Measurements from ENCODE around the gene SRGAP2C.
"Not testable (repeated sequence)": the region's sequence is repeated elsewhere in the genome, so short reads cannot be mapped to it uniquely, and the experiment has no call there.

SRGAP2C gene

DNA sequence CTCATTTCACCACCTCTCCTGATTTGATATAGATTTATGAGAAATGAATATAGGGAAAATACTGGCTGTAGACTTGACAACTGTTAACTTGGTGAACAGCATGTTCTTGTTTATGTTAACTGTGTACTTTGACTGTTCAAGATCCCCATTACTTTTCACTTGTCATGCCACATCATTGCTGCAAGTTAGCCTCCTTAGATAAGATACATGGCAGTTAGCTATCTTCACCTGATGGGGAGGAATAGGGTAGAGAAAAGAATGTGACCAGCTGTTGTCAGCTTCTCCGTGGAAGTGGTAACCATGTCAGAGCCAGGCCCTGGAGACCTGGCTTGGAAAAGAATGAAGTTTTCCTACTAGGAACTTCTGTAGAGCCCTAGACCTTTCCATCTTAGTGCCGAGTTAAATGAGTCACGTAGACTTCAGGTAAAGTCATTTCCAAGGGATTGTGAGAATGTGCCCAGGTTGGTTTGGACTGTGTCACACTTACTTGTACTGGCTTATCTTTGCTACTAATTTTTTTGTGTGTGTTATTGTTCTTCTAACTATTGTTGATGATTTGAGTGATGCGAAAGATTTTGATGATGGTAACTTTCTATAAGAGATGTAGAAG is 41.6 kb downstream of the SRGAP2C start:
- in situ Hi-C loops (cut with MboI; ENCODE audit: low sequenced_read_pairs) = not testable (repeated sequence)

- in situ Hi-C loops (cut with MboI; ENCODE audit: low sequenced_read_pairs) = not testable (repeated sequence)
Observed at GRCh38 chr1:121226925-121227324, 42.1 kb downstream of the SRGAP2C start.

DNA sequence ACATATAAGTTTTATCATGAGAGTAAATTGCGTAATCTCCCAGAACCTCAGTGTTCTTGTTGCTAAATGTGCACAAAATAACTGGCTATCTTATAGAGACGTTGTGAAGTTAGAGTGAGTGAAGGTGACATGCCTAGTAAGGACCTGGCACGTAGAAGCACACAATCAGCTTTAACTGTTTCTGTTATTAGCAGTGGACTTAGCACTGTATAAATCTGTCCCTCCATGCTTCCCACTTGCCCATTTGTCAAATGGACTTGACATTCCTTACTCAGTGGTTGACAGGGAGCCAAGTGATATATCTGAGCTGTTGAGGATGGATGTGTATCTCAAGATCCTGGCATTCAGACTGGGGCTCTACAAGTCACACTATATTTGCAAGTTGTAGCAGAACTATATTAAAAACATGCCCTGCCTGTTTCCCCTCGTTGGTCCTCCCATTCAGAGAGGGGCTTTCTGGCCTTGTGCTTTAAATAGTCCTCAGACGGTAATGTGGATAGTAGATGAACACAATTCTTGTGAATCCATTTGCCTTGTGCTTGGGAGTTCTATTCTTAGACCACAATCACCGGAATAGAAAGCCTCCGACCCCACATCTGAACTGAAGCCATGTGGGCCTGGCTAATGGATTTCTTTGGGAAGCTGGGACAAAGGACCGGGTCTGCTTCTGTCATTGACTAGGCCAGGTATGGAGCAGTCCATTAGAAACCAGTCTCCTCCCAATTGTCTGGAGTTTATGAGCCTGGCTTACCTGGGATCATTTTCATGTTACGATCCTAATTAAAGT is 43.0 kb downstream of the SRGAP2C start:
- in situ Hi-C loops (cut with MboI; ENCODE audit: low sequenced_read_pairs) = not testable (repeated sequence)

GRCh38 chr1:121230636-121231035 is 45.9 kb downstream of the SRGAP2C start:
- in situ Hi-C loops (cut with MboI; ENCODE audit: low sequenced_read_pairs) = not testable (repeated sequence)

DNA sequence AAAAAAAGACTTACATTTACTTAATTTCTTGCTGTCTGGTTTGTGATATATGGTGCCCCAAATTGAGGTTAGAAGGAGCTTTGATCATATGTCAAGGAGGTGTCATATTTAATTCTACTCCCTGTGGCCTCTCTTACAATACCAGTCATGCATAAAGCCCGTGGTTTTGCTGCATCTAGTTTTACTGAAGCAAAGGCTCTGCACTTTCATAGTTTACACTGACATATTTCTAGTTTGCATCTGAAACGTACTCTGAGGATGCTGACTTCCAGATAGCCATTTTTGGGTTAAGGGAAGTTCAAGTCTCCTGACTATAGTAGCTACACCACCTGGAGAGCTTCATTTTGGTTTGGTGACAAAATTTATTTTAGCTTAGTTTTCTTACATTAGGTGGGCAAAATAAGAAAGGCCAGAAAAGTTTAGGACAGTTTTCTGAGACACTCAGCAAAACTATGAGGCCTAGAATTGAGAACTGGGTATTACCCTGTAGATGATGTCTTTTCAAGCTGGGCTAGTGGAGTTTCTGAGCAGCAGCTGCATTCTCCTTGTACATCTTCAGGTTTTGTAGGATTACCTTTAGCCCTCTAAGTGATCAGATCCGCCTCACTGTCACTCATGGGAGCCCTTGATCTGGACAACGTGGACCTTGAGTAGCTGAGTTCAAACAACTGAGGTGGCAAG is 47.8 kb downstream of the SRGAP2C start:
- in situ Hi-C loops (cut with MboI; ENCODE audit: low sequenced_read_pairs) = not testable (repeated sequence)

GRCh38 chr1:121234090-121234759 is 49.5 kb downstream of the SRGAP2C start:
- in situ Hi-C loops (cut with MboI; ENCODE audit: low sequenced_read_pairs) = not testable (repeated sequence)

- in situ Hi-C loops (cut with MboI; ENCODE audit: low sequenced_read_pairs) = not testable (repeated sequence)
Observed at GRCh38 chr1:121238384-121238783, 53.6 kb downstream of the SRGAP2C start.

DNA sequence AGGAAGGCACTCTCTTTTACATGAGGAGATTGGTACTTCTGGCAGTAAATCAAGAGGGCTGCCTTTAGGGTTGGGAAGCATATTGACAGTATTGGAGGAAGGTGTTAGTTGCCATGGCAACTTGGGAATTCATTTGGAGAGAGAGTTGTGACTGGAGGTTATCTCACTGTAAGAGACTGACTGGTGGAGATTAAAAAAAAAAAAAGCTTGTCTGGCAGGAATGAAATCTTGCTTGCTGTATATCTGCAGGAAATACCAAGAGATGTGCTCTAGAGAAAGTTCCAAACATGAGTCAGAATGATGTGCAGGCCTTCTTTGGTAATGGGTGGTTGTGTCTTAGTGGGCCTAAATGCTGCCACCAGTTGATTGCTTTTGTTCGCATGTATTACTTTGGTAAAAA is 59.1 kb downstream of the SRGAP2C start:
- in situ Hi-C loops (cut with MboI; ENCODE audit: low sequenced_read_pairs) = not testable (repeated sequence)

DNA sequence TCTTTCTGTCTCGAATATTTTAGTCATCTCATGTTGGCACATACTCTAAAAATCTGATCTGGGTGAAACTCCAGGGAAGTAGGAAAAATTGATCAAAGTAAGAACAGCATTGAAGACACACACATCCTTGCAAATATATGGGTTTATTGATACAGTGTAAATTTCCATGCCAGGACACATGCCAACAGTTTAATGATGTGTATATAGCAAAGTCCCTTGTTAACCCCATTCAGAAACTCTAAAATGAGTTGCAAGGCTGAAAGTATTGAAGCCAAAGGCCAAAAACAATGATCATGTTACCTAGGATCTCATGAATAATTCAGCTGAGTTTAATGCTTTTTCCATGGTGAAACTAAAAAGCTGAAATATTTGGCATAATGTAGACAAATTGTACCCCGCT is 61.6 kb downstream of the SRGAP2C start:
- in situ Hi-C loops (cut with MboI; ENCODE audit: low sequenced_read_pairs) = not testable (repeated sequence)

DNA sequence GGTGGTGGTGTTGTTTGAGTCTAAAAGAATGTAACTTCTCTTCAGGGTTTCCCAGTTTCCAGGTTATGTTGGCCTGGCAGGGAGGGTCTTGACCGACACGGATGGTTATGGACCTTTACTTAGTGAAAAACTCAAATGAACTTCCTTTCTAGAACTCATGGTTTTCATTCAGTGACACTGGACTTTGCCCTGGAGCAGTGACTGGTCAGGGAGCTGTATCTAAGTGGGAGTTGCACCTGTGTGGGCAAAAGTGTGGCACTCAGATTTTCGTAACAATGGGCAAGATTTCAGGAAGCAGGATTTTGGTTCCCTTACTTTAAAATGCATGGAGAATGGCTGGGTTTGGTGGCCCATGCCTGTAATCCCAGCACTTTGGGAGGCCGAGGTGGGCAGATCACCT is 67.9 kb downstream of the SRGAP2C start:
- in situ Hi-C loops (cut with MboI; ENCODE audit: low sequenced_read_pairs) = not testable (repeated sequence)

DNA sequence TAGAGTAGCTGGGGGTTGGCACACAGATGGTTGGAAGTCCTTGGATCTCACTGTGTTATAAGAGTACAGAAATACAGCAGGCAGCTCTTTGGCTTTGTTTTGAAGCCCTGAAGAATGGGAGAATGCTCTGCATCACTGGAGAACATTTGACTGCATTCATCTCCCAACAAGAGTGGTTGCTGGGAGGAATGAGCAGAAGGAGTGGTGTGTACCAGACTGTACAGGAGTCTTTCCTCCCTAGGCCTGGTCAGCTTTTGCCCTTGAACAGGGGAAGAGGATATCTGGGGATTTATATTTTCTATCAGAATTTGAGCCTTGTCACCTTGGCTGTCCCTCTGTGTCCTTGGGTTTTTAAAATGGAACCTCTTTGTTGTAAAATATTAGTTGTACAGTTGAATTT is 69.8 kb downstream of the SRGAP2C start:
- in situ Hi-C loops (cut with MboI; ENCODE audit: low sequenced_read_pairs) = not testable (repeated sequence)

DNA sequence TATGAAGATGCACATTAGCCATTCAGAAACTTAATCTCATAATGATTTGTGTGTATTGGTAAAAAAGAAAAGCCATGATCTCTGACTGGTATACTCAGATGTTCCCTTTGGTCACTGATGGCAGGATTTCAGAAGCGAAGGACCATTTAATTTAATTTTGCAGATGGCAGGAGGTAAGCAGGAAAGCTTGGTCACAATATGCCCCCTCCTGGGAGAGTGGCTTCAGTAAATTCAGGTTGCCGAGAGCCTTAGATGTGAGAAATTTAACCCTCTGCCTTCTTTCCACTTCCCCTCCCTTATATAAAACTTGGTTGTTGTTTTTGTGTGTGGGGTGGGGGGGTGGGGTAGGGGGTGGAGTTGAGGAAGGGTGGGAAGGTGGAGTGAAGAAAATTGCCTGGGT is 72.9 kb downstream of the SRGAP2C start:
- in situ Hi-C loops (cut with MboI; ENCODE audit: low sequenced_read_pairs) = not testable (repeated sequence)

DNA sequence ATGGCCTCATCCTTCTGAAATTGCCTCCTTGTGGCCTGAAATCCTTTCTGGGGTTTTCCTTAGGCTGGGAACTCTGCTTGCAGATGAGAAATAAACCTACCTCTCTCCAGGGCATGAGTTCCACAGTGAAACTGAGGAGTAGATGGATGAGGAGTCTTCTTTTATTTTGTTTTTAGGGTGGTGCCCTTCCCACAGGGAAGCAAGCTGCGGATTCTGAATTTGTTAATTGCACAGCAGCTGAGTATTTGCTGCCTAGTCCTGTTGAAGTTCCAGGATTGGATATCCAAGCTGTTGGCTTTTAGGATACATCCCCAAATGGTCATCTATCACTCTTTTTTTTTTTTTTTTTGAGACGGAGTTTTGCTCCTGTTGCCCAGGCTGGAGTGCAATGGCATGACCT is 73.4 kb downstream of the SRGAP2C start:
- in situ Hi-C loops (cut with MboI; ENCODE audit: low sequenced_read_pairs) = not testable (repeated sequence)

DNA sequence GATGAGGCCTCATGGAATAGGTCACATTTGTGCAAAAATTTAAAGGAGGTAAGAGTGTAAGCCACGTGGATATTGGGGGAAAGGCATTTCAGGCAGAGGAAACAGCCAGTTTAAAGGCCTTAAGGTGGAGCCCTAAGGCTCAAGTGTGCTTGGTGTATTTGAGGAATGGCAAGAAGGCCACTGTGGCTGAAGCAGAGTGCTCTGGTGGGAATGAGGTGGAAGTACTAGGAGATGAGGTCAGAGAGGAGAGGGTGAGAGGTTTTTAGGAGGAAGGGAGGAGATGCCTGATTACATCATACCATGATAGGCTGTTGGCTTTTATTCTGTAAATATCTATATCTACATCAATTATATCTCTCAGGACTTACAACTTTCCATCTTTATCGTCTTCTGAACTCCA is 75.4 kb downstream of the SRGAP2C start:
- in situ Hi-C loops (cut with MboI; ENCODE audit: low sequenced_read_pairs) = not testable (repeated sequence)

DNA sequence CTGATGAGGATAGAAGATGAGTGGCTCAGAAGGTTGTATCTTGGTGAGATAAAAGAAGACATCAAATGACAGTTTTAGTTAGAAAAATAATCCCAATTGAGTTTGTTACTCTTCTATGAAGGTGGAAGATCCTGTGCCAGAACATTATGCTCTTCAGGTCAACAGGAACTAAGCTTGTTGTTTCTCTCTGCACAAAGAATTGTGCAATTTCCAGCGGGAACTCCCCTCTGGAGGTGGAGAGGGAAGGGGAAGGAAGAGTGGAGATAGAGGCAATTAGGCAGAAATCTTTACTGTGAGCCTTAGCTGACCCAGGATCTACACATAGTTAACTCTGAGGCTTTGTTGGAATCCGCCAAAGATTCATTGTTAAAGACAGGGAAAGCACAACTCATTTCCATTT is 77.4 kb downstream of the SRGAP2C start:
- in situ Hi-C loops (cut with MboI; ENCODE audit: low sequenced_read_pairs) = not testable (repeated sequence)

DNA sequence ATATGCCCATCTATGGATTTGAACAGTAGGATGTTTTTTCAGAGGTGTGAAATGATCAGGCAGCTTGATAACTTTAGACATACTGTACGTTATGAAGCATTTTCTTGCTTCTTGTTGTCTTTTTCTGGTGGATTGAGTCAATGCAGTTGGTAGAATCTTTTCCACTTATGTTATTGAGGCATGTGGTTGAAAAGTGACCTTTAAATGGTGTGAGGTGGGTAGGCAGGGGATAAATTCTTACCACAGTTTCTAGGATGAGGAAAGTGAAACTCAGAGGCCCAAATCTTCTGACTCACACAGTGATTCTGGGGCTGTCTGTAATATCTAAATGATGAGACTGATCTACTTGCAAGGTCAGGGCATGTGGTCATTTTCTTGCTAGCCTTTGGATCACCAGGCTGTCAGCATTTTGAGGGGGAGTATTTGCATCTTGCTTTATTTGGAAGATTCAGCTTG is 79.0 kb downstream of the SRGAP2C start:
- in situ Hi-C loops (cut with MboI; ENCODE audit: low sequenced_read_pairs) = not testable (repeated sequence)

GRCh38 chr1:121267072-121267471 is 82.3 kb downstream of the SRGAP2C start:
- in situ Hi-C loops (cut with MboI; ENCODE audit: low sequenced_read_pairs) = not testable (repeated sequence)

GRCh38 chr1:121269309-121269708 is 84.5 kb downstream of the SRGAP2C start:
- in situ Hi-C loops (cut with MboI; ENCODE audit: low sequenced_read_pairs) = not testable (repeated sequence)

DNA sequence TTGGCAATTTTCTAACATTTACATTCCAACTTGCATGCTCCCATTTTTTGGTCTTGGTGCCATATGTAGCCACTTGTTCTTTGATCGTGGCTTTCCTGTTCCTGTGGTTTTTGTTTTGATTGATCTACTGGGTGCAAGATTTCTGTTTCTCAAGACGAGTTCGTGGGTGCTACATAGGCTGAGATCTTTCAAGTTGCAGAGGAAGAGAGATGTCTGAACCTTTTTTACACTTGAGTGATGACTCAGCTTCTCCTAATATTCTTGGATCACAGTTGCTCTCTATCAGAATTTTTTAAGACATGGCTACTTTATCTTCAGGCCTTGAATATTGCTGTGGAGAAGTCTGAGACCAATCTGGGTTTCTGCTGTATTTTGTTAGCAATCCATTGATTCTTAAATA is 85.2 kb downstream of the SRGAP2C start:
- in situ Hi-C loops (cut with MboI; ENCODE audit: low sequenced_read_pairs) = not testable (repeated sequence)

DNA sequence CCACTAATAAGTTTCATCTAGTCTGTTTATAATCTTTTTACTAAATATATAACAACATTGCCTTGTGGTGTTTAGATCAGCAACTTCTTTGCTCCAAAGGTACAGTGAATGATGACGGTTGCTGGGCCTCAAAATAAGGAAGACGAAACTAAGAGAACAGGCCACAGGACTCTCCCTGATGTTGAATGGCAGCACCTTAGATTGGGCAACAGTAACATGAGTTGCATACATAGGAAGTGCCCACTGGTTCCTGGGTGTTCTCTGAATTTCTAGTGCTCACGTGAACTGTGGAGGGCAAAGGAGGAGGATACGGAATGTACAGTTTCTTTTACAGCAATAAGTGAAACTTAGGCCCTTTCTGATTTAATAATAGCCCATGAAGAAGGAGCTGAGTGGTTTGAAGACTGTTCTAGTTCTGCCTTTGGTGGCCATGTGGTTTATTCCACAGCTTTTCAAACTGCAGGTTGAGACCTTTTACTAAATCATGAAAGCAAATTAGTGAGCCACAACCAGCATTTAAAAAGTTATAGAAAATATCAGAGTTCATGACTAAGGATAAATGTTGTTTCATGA is 86.5 kb downstream of the SRGAP2C start:
- in situ Hi-C loops (cut with MboI; ENCODE audit: low sequenced_read_pairs) = not testable (repeated sequence)

DNA sequence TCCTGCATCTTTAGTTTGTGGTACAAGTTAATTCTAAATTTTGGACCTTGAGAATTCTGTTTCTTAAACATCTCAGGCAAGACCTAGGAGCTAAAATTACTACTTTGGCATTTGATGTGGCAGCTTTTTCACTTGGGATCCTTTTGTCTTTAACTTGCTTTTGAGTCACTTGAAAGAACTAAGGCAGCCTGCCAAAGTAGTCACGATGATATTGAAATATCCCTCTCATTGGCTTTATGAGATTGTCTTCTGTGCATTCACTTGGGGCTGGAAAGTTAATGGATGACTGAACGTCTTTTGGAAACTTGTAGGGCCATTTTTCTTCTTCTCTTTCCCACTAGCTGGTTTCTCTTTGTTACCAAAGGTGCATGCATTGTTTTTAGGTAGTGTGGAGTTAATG is 90.7 kb downstream of the SRGAP2C start:
- in situ Hi-C loops (cut with MboI; ENCODE audit: low sequenced_read_pairs) = not testable (repeated sequence)
